K562 (cell line): ENCODE data around the gene DNMT3L. TPM values are rescaled to one million over a fixed set of nuclear protein-coding genes. Genes with fewer than 3 reads are reported as not detected.
"Not testable (repeated sequence)": the region's sequence is repeated elsewhere in the genome, so short reads cannot be mapped to it uniquely, and the experiment has no call there.

Experiments
- ATAC-seq: fragments of 200-7000 bp; cut with Tn5 transposase; 3 replicates; pipeline ENCODE4 v1.9.1; 2020; ENCODE audit warnings: moderate library complexity
- BruUV-seq: library from RNA; stranded (reverse); fragments of 400-500 nt; replicated peaks from 2 replicates; lab custom pipeline; 2021; lab: Mats Ljungman, UMichigan
- CTCF ChIA-PET: fragments of 300-600 bp; formaldehyde crosslinking; extraction: SDS; loops from one replicate; lab custom pipeline; 2021; ENCODE audit warnings: low intra/inter-chr PET ratio; lab: Yijun Ruan, JAX
- POLR2A ChIA-PET: fragments of 300-600, 350-650 bp; sonication (Branson Sonifier 250); formaldehyde crosslinking; extraction: SDS; loops from one replicate; lab custom pipeline; 2021; ENCODE audit warnings: antibody characterized with exemption, inconsistent platforms; lab: Yijun Ruan, JAX
- DNase-seq, 4 experiments: peaks; one replicate each; pipeline versions ENCODE4 v3.0.0 to v3.0.0-alpha.2; 2011 to 2018; ENCODE audit warnings: low spot score in 3 of 4, mixed read lengths in 3 of 4; ENCODE audit errors: extremely low read depth in 1 of 4
- FAIRE-seq: peaks from 2 replicates; lab custom pipeline; 2011; peaks lifted over from hg19 to GRCh38; lab: Jason Lieb, UNC
- H2AFZ ChIP-seq: 2 replicates; pipeline ENCODE4 v1.6.0; 2011; ENCODE audit warnings: low read depth, low read length, control low read depth, inconsistent platforms
- H3K27ac ChIP-seq: fragments of 200-600 bp; 3 replicates; pipeline ENCODE4 v1.8.0; 2011; ENCODE audit warnings: low read depth, mild to moderate bottlenecking, control low read depth, inconsistent platforms, low read length, moderate library complexity, mixed read lengths; ENCODE audit errors: extremely low read depth
- H3K27me3 ChIP-seq, 2 experiments: fragments of 300-600 bp in 1 of 2; 2 replicates in 1 of 2; 3 replicates in 1 of 2; pipeline versions ENCODE4 v1.6.0 to v1.8.0; 2011; ENCODE audit warnings: inconsistent platforms in 2 of 2, low read length in 2 of 2, mild to moderate bottlenecking in 1 of 2, mixed read lengths in 1 of 2, moderate library complexity in 1 of 2; ENCODE audit not compliant: control insufficient read depth in 2 of 2, insufficient read depth in 2 of 2
- H3K36me3 ChIP-seq: fragments of 300-600 bp; 3 replicates; pipeline ENCODE4 v1.8.0; 2011; ENCODE audit warnings: mild to moderate bottlenecking, low read length, inconsistent platforms; ENCODE audit not compliant: control insufficient read depth, insufficient read depth
- H3K4me1 ChIP-seq, 2 experiments: fragments of 200-600 bp in 1 of 2; replicated peaks in 1 of 2; 2 replicates in 1 of 2; 3 replicates in 1 of 2; pipeline versions ENCODE4 v1.5.1 to v1.8.0; 2011; ENCODE audit warnings: inconsistent platforms in 2 of 2, low read length in 2 of 2, mild to moderate bottlenecking in 1 of 2, mixed read lengths in 1 of 2, moderate library complexity in 1 of 2; ENCODE audit not compliant: control insufficient read depth in 2 of 2, insufficient read depth in 2 of 2
- H3K4me2 ChIP-seq: 2 replicates; pipeline ENCODE4 v1.6.1; 2011; ENCODE audit warnings: low read length, control low read depth, inconsistent platforms, mixed read lengths; ENCODE audit not compliant: insufficient read depth
- H3K4me3 ChIP-seq: fragments of 200-600 bp; sonication (generic), shearing (Covaris generic); 2 replicates; pipeline ENCODE4 v1.5.1; 2016; ENCODE audit warnings: control low read depth, inconsistent platforms
- H3K79me2 ChIP-seq: fragments of 200-600 bp; 3 replicates; pipeline ENCODE4 v1.8.0; 2011; ENCODE audit warnings: low read length, inconsistent platforms; ENCODE audit not compliant: control insufficient read depth, insufficient read depth
- H3K9ac ChIP-seq, 2 experiments: 2 replicates each; pipeline versions ENCODE4 v1.6.0 to v1.6.1; 2011; ENCODE audit warnings: low read depth in 2 of 2, low read length in 2 of 2, control low read depth in 1 of 2, inconsistent platforms in 1 of 2, mild to moderate bottlenecking in 1 of 2, mixed read lengths in 1 of 2; ENCODE audit not compliant: insufficient read depth in 1 of 2
- H3K9me1 ChIP-seq: one replicate; pipeline ENCODE4 v1.6.0; 2011; ENCODE audit warnings: inconsistent platforms, mild to moderate bottlenecking, low read length, moderate library complexity; ENCODE audit not compliant: control insufficient read depth, insufficient read depth
- H3K9me3 ChIP-seq: replicated peaks from 2 replicates; pipeline ENCODE4 v1.5.1; 2011; ENCODE audit warnings: low read depth, low read length, inconsistent platforms; ENCODE audit not compliant: control insufficient read depth, insufficient read depth
- H4K20me1 ChIP-seq: replicated peaks from 2 replicates; pipeline ENCODE4 v1.6.1; 2011; ENCODE audit warnings: low read length, inconsistent platforms, mixed read lengths; ENCODE audit not compliant: control insufficient read depth, insufficient read depth
- WGBS: fragments of 100-300 bp; shearing (Covaris generic); methylation state at CpG from one replicate; pipeline ENCODE4 v1.1.6; 2016; ENCODE audit warnings: low coverage, mixed read lengths; ENCODE audit not compliant: insufficient coverage; ENCODE audit errors: missing lambda C conversion rate; 5-methylcytosine and 5-hydroxymethylcytosine counted together
- in situ Hi-C: fragments of 300-500 bp; cut with MboI; formaldehyde crosslinking; loops from 4 replicates; pipeline ENCODE4 v1.15.0; 2018; ENCODE audit warnings: inconsistent platforms, mixed read lengths
- intact Hi-C: fragments of 100-400 bp; cut with micrococcal nuclease; formaldehyde crosslinking; loops from 2 replicates; pipeline ENCODE4 v1.14.2; 2022
- polyA plus RNA-seq, 8 experiments: library from polyadenylated mRNA; depleted of rRNA in 4 of 8; stranded (reverse) in 5 of 8; unstranded in 3 of 8; fragments of >200 nt; fragmentation: Nextera tagmentation in 2 of 8; fragmentation: Illumina TruSeq in 1 of 8; extraction: Ambion mirVana in 2 of 8; extraction: Trizol in 1 of 8; gene quantifications; 2 replicates each; pipeline versions ENCODE4 v1.2.1 to v1.2.3, GENCODE V29; 2011 to 2014; ENCODE audit warnings: inconsistent platforms in 1 of 8, missing spikeins in 1 of 8
- total RNA-seq, 7 experiments: library from RNA; depleted of rRNA in 6 of 7; stranded (reverse); fragments of >200 nt in 6 of 7; fragmentation: Illumina TruSeq in 2 of 7; extraction: Trizol in 2 of 7; gene quantifications; 2 replicates each; pipeline versions ENCODE4 v1.2.1 to v1.2.3, GENCODE V29; 2011 to 2021; ENCODE audit warnings: low replicate concordance in 1 of 7

Gene DNMT3L
- total and polyA plus RNA-seq, 9 of the 15 experiments (the other 6 are each of a cell fraction or from before 2014, with no cell fraction given), result 0.08 TPM; not detected in 8

DNA sequence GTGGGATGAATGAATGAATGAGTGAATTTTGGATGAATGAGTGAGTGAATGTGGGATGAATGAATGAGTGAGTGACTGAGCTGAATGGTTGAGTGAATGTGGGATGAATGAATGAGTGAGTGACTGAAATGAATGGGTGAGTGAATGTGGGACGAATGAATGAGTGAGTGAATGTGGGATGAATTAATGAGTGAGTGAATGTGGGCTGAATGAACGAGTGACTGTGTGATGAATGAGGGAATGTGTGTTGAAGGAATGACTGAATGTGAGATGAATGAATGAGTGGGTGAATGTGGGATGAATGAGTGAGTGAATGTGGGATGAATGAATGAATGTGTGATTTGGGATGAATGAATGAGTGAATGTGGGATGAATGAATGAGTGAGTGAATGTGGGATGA lies 49.7 kb downstream of the DNMT3L start:
- ATAC-seq, CTCF ChIA-PET, H3K79me2 ChIP-seq, H3K4me3 ChIP-seq, H3K36me3 ChIP-seq, H4K20me1 ChIP-seq, H3K4me1 ChIP-seq, in situ Hi-C loops, H3K27ac ChIP-seq, H2AFZ ChIP-seq, POLR2A ChIA-PET, H3K27me3 ChIP-seq, intact Hi-C loops, DNase-seq, H3K9me3 ChIP-seq, FAIRE-seq, H3K9me1 ChIP-seq, BruUV-seq, H3K4me2 ChIP-seq, H3K9ac ChIP-seq: not testable (repeated sequence)
- WGBS, result no CpG with 5 or more reads among the region's 2 CpGs

GRCh38 chr21:44211574-44211973 lies 50.1 kb downstream of the DNMT3L start:
- no CpG with 5 or more reads among the region's 3 CpGs for WGBS
- BruUV-seq, result not testable (repeated sequence)

GRCh38 chr21:44207860-44208646 lies 53.6 kb downstream of the DNMT3L start:
- H3K9me3 ChIP-seq, DNase-seq, H3K27me3 ChIP-seq, H2AFZ ChIP-seq, H3K4me3 ChIP-seq, H3K79me2 ChIP-seq, in situ Hi-C loops, H4K20me1 ChIP-seq, intact Hi-C loops, H3K4me1 ChIP-seq, H3K36me3 ChIP-seq, H3K9me1 ChIP-seq, BruUV-seq, H3K27ac ChIP-seq, POLR2A ChIA-PET, H3K4me2 ChIP-seq, CTCF ChIA-PET, H3K9ac ChIP-seq: not testable (repeated sequence)
- FAIRE-seq (peak; percentile 84), ATAC-seq (peak; percentile 76)
- no CpG with 5 or more reads among the region's 15 CpGs for WGBS

More at GRCh38 chr21:44211574-44211973, 50.1 kb downstream of the DNMT3L start:
- H3K4me1 ChIP-seq, H3K9ac ChIP-seq, ATAC-seq, H3K79me2 ChIP-seq, H3K36me3 ChIP-seq, H3K27me3 ChIP-seq, H4K20me1 ChIP-seq, H3K9me1 ChIP-seq, H3K9me3 ChIP-seq, intact Hi-C loops, FAIRE-seq, H3K4me3 ChIP-seq, H3K4me2 ChIP-seq, CTCF ChIA-PET, POLR2A ChIA-PET, H2AFZ ChIP-seq, H3K27ac ChIP-seq, DNase-seq, in situ Hi-C loops: not testable (repeated sequence)
